Skin of body (tissue), 2 donors: ENCODE data around the gene CREB1. TPM values are rescaled to one million over a fixed set of nuclear protein-coding genes. Genes with fewer than 3 reads are reported as not detected.

Experiments used
- DNase-seq: peaks from one replicate; lab custom pipeline; 2025; lab: John Stamatoyannopoulos, UW
- total RNA-seq: library from RNA; depleted of rRNA; stranded (reverse); fragments of >200 nt; gene quantifications from one replicate; pipeline ENCODE4 v1.2.3, GENCODE V29; 2014

CREB1 gene
- total RNA-seq, 1 donor from 2014 or later = 47.4 TPM

GRCh38 chr2:207541933-207542332 lies 12.2 kb downstream of the CREB1 start:
- DNase-seq = no peak

- no peak for DNase-seq
Observed at GRCh38 chr2:207543272-207543671, 13.5 kb downstream of the CREB1 start.

DNA sequence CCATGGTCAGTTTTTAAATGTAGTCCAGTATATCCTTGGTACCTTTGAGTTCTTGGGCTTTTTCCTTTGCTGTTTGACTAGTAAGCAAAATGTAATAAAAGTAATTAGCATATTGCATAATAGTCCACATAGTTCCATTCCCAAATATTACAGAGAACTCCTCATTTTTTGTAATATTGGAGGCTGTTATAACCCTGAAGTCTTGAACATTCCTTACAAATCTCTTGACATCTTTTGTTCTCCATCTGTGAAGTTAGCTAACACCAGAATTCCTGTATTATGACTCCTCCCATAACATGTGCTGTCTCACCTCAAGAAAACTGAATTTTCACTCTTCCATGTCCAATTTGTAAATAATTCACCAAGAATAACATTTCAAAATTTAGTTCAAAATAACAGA lies 17.1 kb downstream of the CREB1 start:
- DNase-seq = no peak

- DNase-seq = no peak
Observed at GRCh38 chr2:207549145-207549544, 19.4 kb downstream of the CREB1 start.

DNA sequence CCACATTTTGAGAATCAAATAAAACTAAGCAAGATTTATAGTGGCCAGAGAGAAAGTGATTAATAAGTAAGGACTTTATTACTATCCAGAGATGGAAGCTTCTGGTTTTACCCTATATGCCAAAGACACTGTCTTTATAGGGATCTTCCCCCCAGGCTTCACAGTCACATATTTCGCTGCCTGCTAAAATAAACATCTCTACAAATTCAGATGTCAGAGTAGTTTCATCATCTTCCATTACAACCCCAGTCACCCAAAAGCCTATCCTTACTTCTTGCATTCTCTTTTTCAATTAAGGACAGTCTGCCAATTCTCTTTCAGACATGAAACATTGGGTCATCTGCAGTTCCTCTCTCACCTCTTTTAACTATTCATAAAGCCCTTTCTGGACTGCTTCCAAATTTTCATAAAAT lies 28.3 kb downstream of the CREB1 start:
- DNase-seq = no peak

GRCh38 chr2:207561386-207562080 lies 31.8 kb downstream of the CREB1 start:
- no peak for DNase-seq

DNA sequence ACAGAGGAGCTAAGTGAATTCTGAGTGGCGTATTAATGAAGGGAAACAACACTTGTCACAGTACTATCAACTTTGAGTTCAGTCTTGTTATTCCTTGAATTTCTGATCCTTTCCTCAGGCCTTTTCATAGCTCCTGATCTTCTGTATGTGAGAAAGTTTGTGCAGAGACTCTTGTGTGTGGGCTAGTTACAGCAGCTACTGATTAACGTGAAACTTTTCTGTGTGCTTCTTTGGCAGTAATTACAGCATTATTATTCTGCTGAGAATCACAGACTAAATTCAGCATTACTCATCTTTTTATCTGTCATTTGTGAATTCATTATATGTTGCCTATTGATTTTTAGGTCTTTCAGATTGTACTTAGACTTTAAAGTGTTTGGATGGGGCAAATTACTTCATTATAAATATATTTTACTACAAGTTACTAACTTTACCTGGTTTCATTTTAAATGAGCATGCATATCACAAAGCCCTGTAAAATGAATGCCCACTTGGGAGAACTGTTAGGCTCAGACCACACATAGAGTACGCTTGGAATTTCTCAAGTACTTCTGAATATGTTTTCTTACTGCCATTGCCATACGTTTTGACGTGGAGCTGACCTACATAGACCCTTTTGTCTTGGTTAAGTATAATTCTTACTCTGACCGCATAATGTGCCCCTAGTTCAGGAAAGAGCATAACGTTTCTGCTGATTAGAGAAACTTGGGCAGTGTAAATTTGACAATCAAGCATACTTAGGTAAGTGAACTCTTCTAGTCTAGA lies 36.2 kb downstream of the CREB1 start:
- DNase-seq = no peak

DNA sequence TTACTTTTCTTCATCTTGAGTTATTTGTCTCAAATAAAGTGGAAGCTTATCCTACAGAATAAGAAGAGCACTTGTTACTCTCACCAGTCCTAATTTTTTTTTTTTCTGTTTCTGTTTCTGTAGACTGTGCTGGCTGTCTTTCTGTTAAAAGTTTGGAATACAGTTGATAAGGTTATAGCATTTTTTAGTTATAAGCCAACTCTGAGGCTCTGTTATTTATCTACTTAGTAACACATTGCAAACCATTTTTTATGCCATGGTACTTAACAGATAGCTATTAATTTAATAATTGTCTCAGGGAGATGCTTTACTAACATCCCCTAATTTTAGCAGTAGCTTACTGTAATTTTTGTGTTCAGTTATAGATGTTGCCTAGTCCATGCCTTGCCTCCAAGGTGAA lies 37.9 kb downstream of the CREB1 start:
- no peak for DNase-seq

DNA sequence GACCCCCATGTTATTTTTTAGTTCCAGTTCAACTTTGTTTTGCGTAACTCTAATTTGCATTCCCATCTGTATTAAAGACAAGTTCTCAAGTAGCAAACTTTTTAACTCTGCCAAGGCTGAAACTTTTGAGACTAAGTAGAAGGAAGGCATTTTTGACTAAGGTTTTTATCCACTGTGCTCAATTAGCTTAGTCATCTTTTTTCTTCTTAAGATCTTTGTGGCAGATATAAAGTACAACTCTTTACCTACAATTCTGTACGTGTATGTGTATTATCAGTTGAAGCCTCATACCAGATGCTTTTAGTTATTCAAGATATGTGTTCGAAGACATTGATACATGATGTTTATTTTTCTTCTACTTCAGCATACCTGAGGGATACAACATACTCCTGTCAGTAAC lies 41.6 kb downstream of the CREB1 start:
- no peak for DNase-seq

GRCh38 chr2:207584952-207585351 lies 55.2 kb downstream of the CREB1 start:
- DNase-seq = no peak

- no peak for DNase-seq
Observed at GRCh38 chr2:207587305-207587704, 57.5 kb downstream of the CREB1 start.

DNA sequence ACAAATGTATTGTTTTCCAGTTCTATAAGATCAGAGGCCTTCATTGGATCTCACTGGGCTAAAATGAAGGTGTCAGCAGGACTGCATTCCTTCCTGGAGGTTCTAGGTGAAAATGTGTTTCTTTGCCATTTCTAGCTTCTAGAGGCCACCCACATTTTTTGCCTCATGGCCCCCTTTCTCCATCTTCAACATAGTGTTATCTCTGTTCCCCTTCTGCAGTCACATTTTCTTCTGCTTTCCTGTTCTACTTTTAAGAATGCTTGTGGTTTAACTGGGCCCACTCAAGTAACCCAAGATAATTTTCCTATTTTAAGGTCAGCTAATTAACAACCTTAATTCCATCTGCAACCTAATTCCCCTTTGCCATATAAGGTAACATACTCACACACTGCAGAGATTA lies 59.4 kb downstream of the CREB1 start:
- no peak for DNase-seq

DNA sequence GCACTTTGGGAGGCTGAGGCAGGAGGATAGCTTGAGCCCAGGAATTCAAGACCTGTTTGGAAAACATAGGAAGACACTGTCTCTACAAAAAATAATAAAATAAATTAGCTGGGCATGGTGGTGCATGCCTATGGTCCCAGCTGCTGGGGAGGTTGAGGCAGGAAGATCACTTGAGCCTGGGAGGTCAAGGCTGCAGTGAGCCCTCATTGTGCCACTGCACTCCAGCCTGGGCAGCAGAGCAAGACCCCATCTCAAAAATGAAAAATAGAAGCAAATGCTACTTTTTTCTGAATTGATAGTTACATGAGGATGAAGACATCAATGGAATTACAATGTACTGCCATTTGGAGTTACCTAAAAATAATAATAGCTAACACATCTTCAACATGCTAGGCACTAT lies 63.5 kb downstream of the CREB1 start:
- no peak for DNase-seq

DNA sequence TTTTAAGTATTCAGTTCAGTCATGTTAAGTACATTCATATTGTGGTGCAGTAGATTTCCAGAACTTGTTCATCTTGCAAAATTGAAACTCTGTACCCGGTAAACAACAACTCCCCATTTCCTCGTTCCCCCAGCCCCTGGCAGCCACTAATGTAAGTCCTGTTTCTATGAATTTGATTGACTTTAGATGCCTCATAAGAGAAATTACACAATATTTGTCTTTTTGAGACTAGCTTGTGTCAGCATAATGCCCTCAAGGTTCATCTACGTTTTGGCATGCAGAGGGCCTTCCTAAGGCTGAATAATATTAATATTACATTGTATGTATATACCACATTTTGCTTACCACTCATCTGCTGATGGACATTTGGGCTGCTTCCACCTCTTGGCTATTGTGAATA lies 64.5 kb downstream of the CREB1 start:
- no peak for DNase-seq

GRCh38 chr2:207594731-207595130 lies 65.0 kb downstream of the CREB1 start:
- DNase-seq = no peak

- peak; percentile 41 for DNase-seq
Observed at GRCh38 chr2:207599636-207600035, 69.9 kb downstream of the CREB1 start.

- DNase-seq = no peak
Observed at GRCh38 chr2:207600231-207600630, 70.5 kb downstream of the CREB1 start.

GRCh38 chr2:207601774-207602173 lies 72.0 kb downstream of the CREB1 start:
- no peak for DNase-seq

GRCh38 chr2:207603486-207603885 lies 73.7 kb downstream of the CREB1 start:
- DNase-seq = no peak

- DNase-seq = no peak
Observed at GRCh38 chr2:207606399-207606798, 76.6 kb downstream of the CREB1 start.

DNA sequence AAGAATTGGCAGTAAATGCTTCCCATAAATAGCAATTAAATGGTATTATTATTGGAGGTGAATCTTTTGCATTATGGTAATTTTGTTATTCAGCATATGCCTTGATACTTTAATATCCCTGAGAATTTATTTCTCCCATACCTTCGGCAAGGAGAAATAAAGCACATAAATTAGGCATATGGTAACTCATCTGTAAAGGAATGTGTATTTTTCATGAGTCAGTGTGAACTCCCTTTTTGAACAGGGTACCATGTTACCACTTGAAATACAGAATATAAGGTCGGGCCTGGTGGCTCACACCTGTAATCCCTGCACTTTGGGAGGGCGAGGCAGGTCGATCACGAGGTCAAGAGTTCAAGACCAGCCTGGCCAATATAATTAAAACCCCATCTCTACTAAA lies 77.1 kb downstream of the CREB1 start:
- DNase-seq = no peak

GRCh38 chr2:207612714-207613113 lies 83.0 kb downstream of the CREB1 start:
- no peak for DNase-seq

DNA sequence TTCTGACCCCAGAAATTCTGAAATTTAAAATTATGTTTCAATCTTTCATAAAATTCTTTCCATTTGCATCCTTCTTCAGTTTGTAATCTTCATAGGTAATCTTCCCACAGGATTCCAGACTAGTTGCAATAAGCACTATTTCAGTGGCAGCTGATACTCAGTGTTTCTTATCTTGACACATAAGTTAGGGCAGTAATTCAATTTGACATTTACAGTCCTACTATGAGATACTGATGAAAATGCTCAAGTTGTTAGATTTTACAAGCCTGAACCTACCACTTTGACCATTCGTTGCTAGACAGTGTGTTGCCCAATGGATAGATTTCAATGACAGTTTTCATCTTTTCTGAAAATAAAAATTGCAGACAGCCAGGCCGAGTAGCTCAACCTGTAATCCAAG lies 85.1 kb downstream of the CREB1 start:
- DNase-seq = no peak
